OCI-LY1 (cell line): ENCODE measurements around the gene PRUNE2.

Source experiments
- H2AFZ ChIP-seq: fragments of 200-600 bp; sonication (generic), shearing (Covaris generic); 2 replicates; pipeline ENCODE4 v1.6.0; 2014; ENCODE audit warnings: antibody characterized with exemption, mild to moderate bottlenecking, low read length
- H3F3A ChIP-seq: fragments of 200-600 bp; sonication (generic), shearing (Covaris generic); 2 replicates; pipeline ENCODE4 v1.6.0; 2014; ENCODE audit warnings: mild to moderate bottlenecking, antibody characterized with exemption, low read length, moderate library complexity; ENCODE audit not compliant: insufficient read depth
- H3K27ac ChIP-seq: fragments of 200-600 bp; sonication (generic); 2 replicates; pipeline ENCODE4 v1.5.1; 2014; ENCODE audit warnings: low read length, mixed run types, mild to moderate bottlenecking, low read depth; ENCODE audit not compliant: poor library complexity, severe bottlenecking
- H3K27me3 ChIP-seq: fragments of 200-600 bp; sonication (generic); 2 replicates; pipeline ENCODE4 v1.6.0; 2014; ENCODE audit warnings: antibody characterized with exemption, mild to moderate bottlenecking, low read length, moderate library complexity; ENCODE audit not compliant: insufficient read depth
- H3K36me3 ChIP-seq: fragments of 200-600 bp; sonication (generic); 2 replicates; pipeline ENCODE4 v1.6.1; 2014; ENCODE audit warnings: mild to moderate bottlenecking, antibody characterized with exemption, low read length, moderate library complexity, mixed read lengths; ENCODE audit not compliant: insufficient read depth
- H3K4me1 ChIP-seq: fragments of 200-600 bp; sonication (generic); 2 replicates; pipeline ENCODE4 v1.5.1; 2014; ENCODE audit warnings: mild to moderate bottlenecking, low read length, moderate library complexity; ENCODE audit not compliant: insufficient read depth, severe bottlenecking
- H3K4me2 ChIP-seq: fragments of 200-600 bp; sonication (generic), shearing (Covaris generic); 2 replicates; pipeline ENCODE4 v1.6.1; 2014; ENCODE audit warnings: low read length
- H3K4me3 ChIP-seq: fragments of 200-600 bp; sonication (generic); 2 replicates; pipeline ENCODE4 v1.5.1; 2014; ENCODE audit warnings: low read length, low read depth, mild to moderate bottlenecking, mixed read lengths; ENCODE audit not compliant: poor library complexity, severe bottlenecking
- H3K79me2 ChIP-seq: fragments of 200-600 bp; shearing (Covaris generic); 2 replicates; pipeline ENCODE4 v1.6.1; 2016; ENCODE audit warnings: mixed run types, low read length, mixed read lengths; ENCODE audit not compliant: insufficient read depth
- H3K9ac ChIP-seq: fragments of 200-600 bp; sonication (generic), shearing (Covaris generic); 2 replicates; pipeline ENCODE4 v1.6.1; 2014; ENCODE audit warnings: mild to moderate bottlenecking, low read length, mixed read lengths
- H3K9me2 ChIP-seq: fragments of 200-600 bp; sonication (generic), shearing (Covaris generic); 2 replicates; pipeline ENCODE4 v1.6.1; 2014; ENCODE audit warnings: low read depth, mild to moderate bottlenecking, low read length, mixed read lengths
- H3K9me3 ChIP-seq: fragments of 200-600 bp; shearing (Covaris generic); 2 replicates; pipeline ENCODE4 v1.6.1; 2014; ENCODE audit warnings: low read length, mixed read lengths
- H4K20me1 ChIP-seq: fragments of 200-600 bp; sonication (generic), shearing (Covaris generic); 2 replicates; pipeline ENCODE4 v1.6.0; 2016; ENCODE audit warnings: mild to moderate bottlenecking, low read length; ENCODE audit not compliant: insufficient read depth
- CTCF ChIP-seq: fragments of 200-600 bp; sonication (generic), shearing (Covaris generic); IDR thresholded peaks from 2 replicates; pipeline ENCODE4 v1.5.1; 2017; ENCODE audit warnings: mild to moderate bottlenecking, antibody characterized with exemption, low read length, moderate library complexity, mixed read lengths
- EZH2 ChIP-seq: fragments of 200-600 bp; sonication (generic), shearing (Covaris generic); IDR thresholded peaks from 2 replicates; pipeline ENCODE4 v1.8.0; 2017; ENCODE audit warnings: borderline replicate concordance, mixed run types, mild to moderate bottlenecking, antibody characterized with exemption, low read length, moderate library complexity, mixed read lengths

The PRUNE2 gene

GRCh38 chr9:76688471-76689238 is 217.3 kb downstream of the PRUNE2 start:
- Histone ChIP-seq H2AFZ (no peak overlapping the region), H4K20me1 (no peaks in the 10 kb centered on the region), H3K27ac (no peak overlapping the region), H3K9me3 (no peaks in the 10 kb centered on the region), H3K9ac (no peak overlapping the region), H3K9me2 (no peaks in the 10 kb centered on the region), H3K4me2 (no peak overlapping the region), H3K36me3 (no peaks in the 10 kb centered on the region), H3K4me3 (no peak overlapping the region), H3K4me1 (peaks cover 10% of the 10 kb centered on the region), H3K79me2 (no peaks in the 10 kb centered on the region), H3K27me3 (no peaks in the 10 kb centered on the region), H3F3A (no peaks in the 10 kb centered on the region)
- no peak for TF ChIP-seq EZH2
- TF ChIP-seq CTCF: no peak

GRCh38 chr9:76687861-76688391 is 218.0 kb downstream of the PRUNE2 start:
- TF ChIP-seq EZH2: no peak
- no peak for TF ChIP-seq CTCF
- H3K9me3 ChIP-seq: no peaks in the 10 kb centered on the region
- H3K79me2 ChIP-seq: no peaks in the 10 kb centered on the region
- H3K27me3 ChIP-seq: no peaks in the 10 kb centered on the region
- no peak overlapping the region for H3K27ac ChIP-seq
- H3F3A ChIP-seq: no peaks in the 10 kb centered on the region
- no peak overlapping the region for H3K9ac ChIP-seq
- H4K20me1 ChIP-seq: no peaks in the 10 kb centered on the region
- H3K9me2 ChIP-seq: no peaks in the 10 kb centered on the region
- no peaks in the 10 kb centered on the region for H3K36me3 ChIP-seq
- H3K4me1 ChIP-seq: peaks cover 10% of the 10 kb centered on the region
- H3K4me3 ChIP-seq: no peak overlapping the region
- no peak overlapping the region for H3K4me2 ChIP-seq
- no peak overlapping the region for H2AFZ ChIP-seq

GRCh38 chr9:76686756-76687155 is 219.2 kb downstream of the PRUNE2 start:
- Histone ChIP-seq H3K9ac (no peak overlapping the region), H3K4me1 (peaks cover 2% of the 10 kb centered on the region), H4K20me1 (no peaks in the 10 kb centered on the region), H3K27me3 (no peaks in the 10 kb centered on the region), H3K4me2 (no peak overlapping the region), H3K9me3 (no peaks in the 10 kb centered on the region), H3K9me2 (no peaks in the 10 kb centered on the region), H3K36me3 (no peaks in the 10 kb centered on the region), H3K4me3 (no peak overlapping the region), H2AFZ (no peak overlapping the region), H3K79me2 (no peaks in the 10 kb centered on the region), H3F3A (no peaks in the 10 kb centered on the region), H3K27ac (no peak overlapping the region)
- TF ChIP-seq CTCF: no peak
- TF ChIP-seq EZH2: no peak
